C4-2B (cell line): ENCODE results near the gene MCF2L2.

ENCODE experiments used
- ZFX ChIP-seq: fragments of 450-650 bp; IDR thresholded peaks from 2 replicates; pipeline ENCODE4 v1.6.1; 2017
- TF ChIP-seq, protein P1 (sequence below): fragments of 450-650 bp; conservative IDR thresholded peaks from 2 replicates; pipeline ENCODE4 v1.5.1; 2017; ENCODE audit warnings: mild to moderate bottlenecking

DNA sequence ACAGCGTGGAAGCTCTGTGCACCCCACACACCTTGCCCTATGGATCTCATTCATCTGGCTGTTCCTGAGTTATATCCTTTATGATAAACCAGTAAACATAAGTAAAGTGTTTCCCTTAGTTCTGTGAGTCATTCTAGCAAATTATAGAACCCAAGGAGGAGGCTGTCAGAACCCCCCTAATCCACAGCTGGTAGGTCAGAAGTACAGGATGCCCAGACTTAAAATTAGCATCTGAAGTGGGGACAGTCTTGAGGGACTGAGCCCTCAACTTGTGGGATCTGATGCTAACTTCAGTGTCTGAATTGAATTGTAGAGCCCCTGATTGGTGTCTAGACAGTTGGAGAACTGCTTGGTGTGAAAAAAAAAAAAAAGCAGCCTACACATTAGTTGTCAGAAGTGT lies 100.3 kb downstream of the MCF2L2 start:
- TF ChIP-seq, protein P1, sequence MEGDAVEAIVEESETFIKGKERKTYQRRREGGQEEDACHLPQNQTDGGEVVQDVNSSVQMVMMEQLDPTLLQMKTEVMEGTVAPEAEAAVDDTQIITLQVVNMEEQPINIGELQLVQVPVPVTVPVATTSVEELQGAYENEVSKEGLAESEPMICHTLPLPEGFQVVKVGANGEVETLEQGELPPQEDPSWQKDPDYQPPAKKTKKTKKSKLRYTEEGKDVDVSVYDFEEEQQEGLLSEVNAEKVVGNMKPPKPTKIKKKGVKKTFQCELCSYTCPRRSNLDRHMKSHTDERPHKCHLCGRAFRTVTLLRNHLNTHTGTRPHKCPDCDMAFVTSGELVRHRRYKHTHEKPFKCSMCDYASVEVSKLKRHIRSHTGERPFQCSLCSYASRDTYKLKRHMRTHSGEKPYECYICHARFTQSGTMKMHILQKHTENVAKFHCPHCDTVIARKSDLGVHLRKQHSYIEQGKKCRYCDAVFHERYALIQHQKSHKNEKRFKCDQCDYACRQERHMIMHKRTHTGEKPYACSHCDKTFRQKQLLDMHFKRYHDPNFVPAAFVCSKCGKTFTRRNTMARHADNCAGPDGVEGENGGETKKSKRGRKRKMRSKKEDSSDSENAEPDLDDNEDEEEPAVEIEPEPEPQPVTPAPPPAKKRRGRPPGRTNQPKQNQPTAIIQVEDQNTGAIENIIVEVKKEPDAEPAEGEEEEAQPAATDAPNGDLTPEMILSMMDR = no peak
- TF ChIP-seq ZFX = no peak
